GM23338 (cell line): Measurements from ENCODE around the gene MOB2. TPM values are rescaled to one million over a fixed set of nuclear protein-coding genes. Genes with fewer than 3 reads are reported as not detected.

Experiments used
- ATAC-seq: fragments of 200-7000 bp; cut with Tn5 transposase; 3 replicates; pipeline ENCODE4 v1.9.1; 2020
- DNase-seq: peaks from one replicate; pipeline ENCODE4 v3.0.0-alpha.2; 2015; ENCODE audit warnings: low spot score
- H2AFZ ChIP-seq: fragments of 200-600 bp; sonication (generic); 2 replicates; pipeline ENCODE4 v1.8.0; 2016; ENCODE audit warnings: antibody characterized with exemption, mild to moderate bottlenecking, moderate library complexity
- H3F3A ChIP-seq: fragments of 200-600 bp; sonication (generic); replicated peaks from 2 replicates; pipeline ENCODE4 v1.8.0; 2017; ENCODE audit warnings: antibody characterized with exemption, mixed run types, low read depth
- H3K27ac ChIP-seq: fragments of 200-600 bp; sonication (generic); 2 replicates; pipeline ENCODE4 v1.6.1; 2016; ENCODE audit warnings: low read depth
- H3K27me3 ChIP-seq: fragments of 200-600 bp; sonication (generic); 2 replicates; pipeline ENCODE4 v1.8.0; 2016; ENCODE audit warnings: mild to moderate bottlenecking, mixed run types, moderate library complexity; ENCODE audit not compliant: insufficient read depth
- H3K36me3 ChIP-seq: fragments of 200-600 bp; sonication (generic); 2 replicates; pipeline ENCODE4 v1.8.0; 2016; ENCODE audit warnings: mild to moderate bottlenecking; ENCODE audit not compliant: insufficient read depth
- H3K4me1 ChIP-seq: fragments of 200-600 bp; sonication (generic); 2 replicates; pipeline ENCODE4 v1.8.0; 2016; ENCODE audit warnings: mild to moderate bottlenecking, moderate library complexity; ENCODE audit not compliant: insufficient read depth
- H3K4me2 ChIP-seq: fragments of 200-600 bp; sonication (generic); 2 replicates; pipeline ENCODE4 v1.7.1; 2017; ENCODE audit warnings: mixed run types
- H3K4me3 ChIP-seq: fragments of 200-600 bp; sonication (generic); 2 replicates; pipeline ENCODE4 v1.6.1; 2016; ENCODE audit warnings: mixed run types
- H3K79me2 ChIP-seq: fragments of 200-600 bp; sonication (generic); replicated peaks from 2 replicates; pipeline ENCODE4 v1.8.0; 2017; ENCODE audit warnings: mild to moderate bottlenecking; ENCODE audit not compliant: insufficient read depth
- H3K9me2 ChIP-seq: fragments of 200-600 bp; sonication (generic); 2 replicates; pipeline ENCODE4 v1.8.0; 2017; ENCODE audit not compliant: insufficient read depth
- H4K20me1 ChIP-seq: fragments of 200-600 bp; sonication (generic); replicated peaks from 2 replicates; pipeline ENCODE4 v1.8.0; 2017; ENCODE audit warnings: mild to moderate bottlenecking; ENCODE audit not compliant: insufficient read depth
- H3K27ac Mint-ChIP-seq: 2 replicates; pipeline ENCODE4 v1.8.0; 2020; ENCODE audit warnings: inconsistent platforms, mild to moderate bottlenecking, moderate library complexity, mixed read lengths
- H3K27me3 Mint-ChIP-seq: 3 replicates; pipeline ENCODE4 v1.8.0; 2022; ENCODE audit warnings: low read depth, mild to moderate bottlenecking, moderate library complexity, mixed read lengths, inconsistent platforms; ENCODE audit not compliant: insufficient read depth, poor library complexity
- H3K36me3 Mint-ChIP-seq: 3 replicates; pipeline ENCODE4 v1.8.0; 2021; ENCODE audit warnings: low read depth, mild to moderate bottlenecking, inconsistent platforms, moderate library complexity, mixed read lengths
- H3K4me1 Mint-ChIP-seq: 3 replicates; pipeline ENCODE4 v1.8.0; 2020; ENCODE audit warnings: mild to moderate bottlenecking, inconsistent platforms, mixed read lengths
- H3K4me3 Mint-ChIP-seq: 3 replicates; pipeline ENCODE4 v1.8.0; 2021; ENCODE audit warnings: moderate library complexity, mild to moderate bottlenecking, inconsistent platforms, mixed read lengths
- H3K9me3 Mint-ChIP-seq: 3 replicates; pipeline ENCODE4 v1.8.0; 2020; ENCODE audit warnings: moderate library complexity, mild to moderate bottlenecking, inconsistent platforms, mixed read lengths
- CREB1 ChIP-seq: fragments of 250-450 bp; sonication (Bioruptor Pico); IDR thresholded peaks from 2 replicates; pipeline ENCODE4 v1.5.0; 2020; ENCODE audit warnings: low read depth, mild to moderate bottlenecking, moderate library complexity
- ETS1 ChIP-seq: IDR thresholded peaks from 2 replicates; pipeline ENCODE4 v1.6.1; 2016; ENCODE audit warnings: antibody characterized with exemption
- EZH2phosphoT487 ChIP-seq: fragments of 200-600 bp; sonication (generic); IDR thresholded peaks from one replicate; pipeline ENCODE4 v1.8.1; 2018; ENCODE audit warnings: antibody characterized with exemption; ENCODE audit not compliant: unreplicated experiment
- JUNB ChIP-seq: IDR thresholded peaks from one replicate; pipeline ENCODE4 v1.6.1; 2016; ENCODE audit warnings: antibody characterized with exemption; ENCODE audit not compliant: unreplicated experiment
- POLR2AphosphoS5 ChIP-seq: IDR thresholded peaks from 2 replicates; pipeline ENCODE4 v1.6.1; 2016; ENCODE audit warnings: antibody characterized with exemption, low read depth
- STAT1 ChIP-seq: IDR thresholded peaks from one replicate; pipeline ENCODE4 v1.6.1; 2016; ENCODE audit warnings: antibody characterized with exemption; ENCODE audit not compliant: unreplicated experiment
- ZNF114 ChIP-seq: fragments of 250-450 bp; sonication (Bioruptor Pico); IDR thresholded peaks from 2 replicates; pipeline ENCODE4 v1.5.0; 2020; ENCODE audit warnings: mild to moderate bottlenecking, moderate library complexity
- ZNF462 ChIP-seq: fragments of 250-450 bp; sonication (Bioruptor Pico); IDR thresholded peaks from 2 replicates; pipeline ENCODE4 v1.5.0; 2020; ENCODE audit warnings: mild to moderate bottlenecking, moderate library complexity
- polyA plus RNA-seq: library from polyadenylated mRNA; unstranded; fragments of >200 nt; fragmentation: Nextera tagmentation; extraction: Ambion mirVana; gene quantifications from 2 replicates; pipeline ENCODE4 v1.2.1, GENCODE V29; 2016
- total RNA-seq: library from RNA; depleted of rRNA; stranded (reverse); fragments of >200 nt; shearing (Covaris generic); gene quantifications from 2 replicates; pipeline ENCODE4 v1.2.3, GENCODE V29; 2014
- TF ChIP-seq, protein P1 (sequence below), 2 experiments: fragments of 200-600 bp in 1 of 2; sonication (generic) in 1 of 2; conservative IDR thresholded peaks; 2 replicates each; pipeline versions ENCODE4 v1.5.1 to v1.6.1; 2016 to 2017; ENCODE audit warnings: antibody characterized with exemption in 2 of 2, low read depth in 2 of 2, mild to moderate bottlenecking in 2 of 2, moderate library complexity in 1 of 2

Gene MOB2
- total and polyA plus RNA-seq, 2 experiments from 2014 or later = 10.1 to 19.7 TPM

DNA sequence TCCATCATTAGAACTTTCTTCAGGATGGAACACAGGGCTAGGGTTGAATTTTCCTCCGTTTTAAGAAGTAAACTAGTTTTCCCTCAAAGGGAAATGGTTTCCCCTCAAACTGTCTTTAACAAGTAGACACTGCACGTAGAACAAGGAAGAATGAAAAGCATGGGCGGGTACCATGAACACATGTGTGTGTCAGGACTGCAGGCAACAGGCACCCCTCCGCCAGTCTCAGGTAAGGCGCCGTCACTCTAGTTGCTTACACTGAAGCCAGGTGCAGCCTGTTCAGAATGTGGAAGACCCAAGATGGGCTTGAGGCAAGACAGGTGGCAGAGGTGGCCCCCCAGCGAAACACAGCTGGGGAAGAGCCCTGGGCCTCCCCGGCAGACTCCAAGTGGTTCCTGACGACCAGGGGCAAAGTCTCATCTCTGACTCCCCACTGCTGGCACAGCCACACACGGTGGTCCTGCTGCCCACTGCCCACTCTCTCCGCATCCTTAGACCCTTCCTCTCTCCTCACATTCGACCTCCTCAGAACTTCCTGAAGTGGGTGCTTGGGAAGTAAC, 25.4 kb upstream of the MOB2 start (continued):
- TF ChIP-seq EZH2phosphoT487 (no peak), STAT1 (no peak), ETS1 (no peak), ZNF114 (CRISPR knock-in tag) (no peak), JUNB (no peak)
- TF ChIP-seq, protein P1, sequence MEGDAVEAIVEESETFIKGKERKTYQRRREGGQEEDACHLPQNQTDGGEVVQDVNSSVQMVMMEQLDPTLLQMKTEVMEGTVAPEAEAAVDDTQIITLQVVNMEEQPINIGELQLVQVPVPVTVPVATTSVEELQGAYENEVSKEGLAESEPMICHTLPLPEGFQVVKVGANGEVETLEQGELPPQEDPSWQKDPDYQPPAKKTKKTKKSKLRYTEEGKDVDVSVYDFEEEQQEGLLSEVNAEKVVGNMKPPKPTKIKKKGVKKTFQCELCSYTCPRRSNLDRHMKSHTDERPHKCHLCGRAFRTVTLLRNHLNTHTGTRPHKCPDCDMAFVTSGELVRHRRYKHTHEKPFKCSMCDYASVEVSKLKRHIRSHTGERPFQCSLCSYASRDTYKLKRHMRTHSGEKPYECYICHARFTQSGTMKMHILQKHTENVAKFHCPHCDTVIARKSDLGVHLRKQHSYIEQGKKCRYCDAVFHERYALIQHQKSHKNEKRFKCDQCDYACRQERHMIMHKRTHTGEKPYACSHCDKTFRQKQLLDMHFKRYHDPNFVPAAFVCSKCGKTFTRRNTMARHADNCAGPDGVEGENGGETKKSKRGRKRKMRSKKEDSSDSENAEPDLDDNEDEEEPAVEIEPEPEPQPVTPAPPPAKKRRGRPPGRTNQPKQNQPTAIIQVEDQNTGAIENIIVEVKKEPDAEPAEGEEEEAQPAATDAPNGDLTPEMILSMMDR (conservative IDR thresholded peaks at IDR 0.05; ENCODE audit: low read depth in 2 of 2) = no peak

GRCh38 chr11:1510928-1511327, 24.3 kb upstream of the MOB2 start:
- peaks cover 5% of the 10 kb centered on the region; the same call in 1 of the 2 replicates for H4K20me1 ChIP-seq
- H3K27ac Mint-ChIP-seq = no peak overlapping the region
- H3K9me2 ChIP-seq = no peaks in the 10 kb centered on the region
- H3K27ac ChIP-seq = 0 out of 2 replicates have a peak overlapping the region, but pooled peaks have one; percentile 14
- ATAC-seq (no peak), DNase-seq (no peak)
- H3F3A ChIP-seq = peaks cover 5% of the 10 kb centered on the region; the same call in 1 of the 2 replicates
- H3K4me1 Mint-ChIP-seq = peaks cover 41% of the 10 kb centered on the region
- no peaks in the 10 kb centered on the region for H3K36me3 ChIP-seq
- H3K27me3 ChIP-seq = no peaks in the 10 kb centered on the region
- peaks cover 14% of the 10 kb centered on the region for H3K4me1 ChIP-seq
- H2AFZ ChIP-seq = no peak overlapping the region
- H3K9me3 Mint-ChIP-seq = no peaks in the 10 kb centered on the region
- no peak overlapping the region for H3K4me3 Mint-ChIP-seq
- H3K4me3 ChIP-seq = no peak overlapping the region
- H3K27me3 Mint-ChIP-seq = peaks cover 23% of the 10 kb centered on the region
- H3K79me2 ChIP-seq = peaks cover 32% of the 10 kb centered on the region
- no peak overlapping the region for H3K4me2 ChIP-seq
- no peaks in the 10 kb centered on the region; the same call in 2 of the 3 replicates for H3K36me3 Mint-ChIP-seq
- TF ChIP-seq CREB1 (CRISPR knock-in tag) (no peak), ZNF462 (CRISPR knock-in tag) (no peak), POLR2AphosphoS5 (no peak), JUNB (no peak)
- TF ChIP-seq, protein P1 (conservative IDR thresholded peaks at IDR 0.05; ENCODE audit: low read depth in 2 of 2) = no peak
